GM13977 (cell line): ENCODE results near the gene ARMC7.

Experiments used
- DNase-seq: peaks from one replicate; pipeline ENCODE4 v3.0.0; 2012; ENCODE audit warnings: low spot score
- in situ Hi-C: fragments of 300-500 bp; cut with MboI; formaldehyde crosslinking; loops from one replicate; pipeline ENCODE4 v1.12.0; 2022; ENCODE audit warnings: low sequenced_read_pairs, low pct_unique_long_range_greater_than_20kb, mixed read lengths, inconsistent platforms; ENCODE audit not compliant: unreplicated experiment
- TF ChIP-seq, protein P1 (sequence below): IDR thresholded peaks from 2 replicates; pipeline ENCODE4 v1.5.1; 2012; ENCODE audit warnings: mild to moderate bottlenecking, control low read depth; ENCODE audit not compliant: insufficient read depth; ENCODE audit errors: extremely low read depth, missing control alignments

ARMC7 gene

DNA sequence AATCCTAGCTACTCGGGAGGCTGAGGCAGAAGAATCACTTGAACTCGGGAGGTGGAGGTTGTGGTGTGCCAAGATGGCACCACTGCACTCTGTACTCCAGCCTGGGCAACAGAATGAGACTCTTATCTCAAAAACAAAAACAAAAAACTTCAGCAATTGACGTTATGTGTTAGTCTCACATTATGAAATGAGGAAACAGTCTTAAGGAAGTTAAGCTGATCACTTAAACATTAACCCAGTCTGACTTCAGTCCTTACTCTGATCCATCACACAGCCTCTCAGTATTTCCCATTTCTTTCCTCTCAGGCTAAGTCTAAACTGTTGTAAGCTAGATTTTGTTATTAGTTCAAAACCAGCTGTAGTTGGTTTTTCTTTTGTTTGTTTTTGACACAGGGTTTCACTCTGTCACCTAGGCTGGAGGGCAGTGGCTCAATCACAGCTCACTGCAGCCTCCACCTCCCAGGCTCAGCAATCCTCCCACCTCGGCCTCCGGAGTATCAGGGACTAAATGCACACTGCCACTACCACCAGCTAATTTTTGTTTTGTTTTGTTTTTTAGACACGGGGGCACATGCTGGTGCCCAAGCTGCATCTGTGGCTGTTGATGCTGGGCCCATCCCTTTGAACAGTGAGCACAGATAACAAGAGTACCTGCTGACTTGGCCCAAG, 38.2 kb downstream of the ARMC7 start:
- in situ Hi-C loops: no loop called here
- no peak for DNase-seq
- TF ChIP-seq, protein P1, sequence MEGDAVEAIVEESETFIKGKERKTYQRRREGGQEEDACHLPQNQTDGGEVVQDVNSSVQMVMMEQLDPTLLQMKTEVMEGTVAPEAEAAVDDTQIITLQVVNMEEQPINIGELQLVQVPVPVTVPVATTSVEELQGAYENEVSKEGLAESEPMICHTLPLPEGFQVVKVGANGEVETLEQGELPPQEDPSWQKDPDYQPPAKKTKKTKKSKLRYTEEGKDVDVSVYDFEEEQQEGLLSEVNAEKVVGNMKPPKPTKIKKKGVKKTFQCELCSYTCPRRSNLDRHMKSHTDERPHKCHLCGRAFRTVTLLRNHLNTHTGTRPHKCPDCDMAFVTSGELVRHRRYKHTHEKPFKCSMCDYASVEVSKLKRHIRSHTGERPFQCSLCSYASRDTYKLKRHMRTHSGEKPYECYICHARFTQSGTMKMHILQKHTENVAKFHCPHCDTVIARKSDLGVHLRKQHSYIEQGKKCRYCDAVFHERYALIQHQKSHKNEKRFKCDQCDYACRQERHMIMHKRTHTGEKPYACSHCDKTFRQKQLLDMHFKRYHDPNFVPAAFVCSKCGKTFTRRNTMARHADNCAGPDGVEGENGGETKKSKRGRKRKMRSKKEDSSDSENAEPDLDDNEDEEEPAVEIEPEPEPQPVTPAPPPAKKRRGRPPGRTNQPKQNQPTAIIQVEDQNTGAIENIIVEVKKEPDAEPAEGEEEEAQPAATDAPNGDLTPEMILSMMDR: no peak

DNA sequence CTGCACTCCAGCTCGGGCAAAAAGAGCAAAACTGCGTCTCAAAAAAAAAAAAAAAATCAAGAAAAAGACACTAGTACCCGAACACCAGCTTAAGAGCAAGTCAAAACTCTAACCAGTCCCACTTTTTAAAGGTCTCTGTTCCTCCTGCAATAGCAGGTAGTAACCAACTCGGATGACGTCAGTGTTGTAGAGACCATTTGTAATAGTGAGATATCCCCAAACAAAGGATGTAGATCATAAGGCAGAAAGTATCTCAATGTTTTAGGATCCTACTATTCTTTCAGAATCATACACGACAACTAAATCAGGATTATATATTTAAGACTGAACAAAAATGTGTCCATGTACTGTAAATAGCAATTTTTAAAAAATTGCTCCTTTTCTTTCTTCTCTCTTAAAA, 42.2 kb downstream of the ARMC7 start:
- TF ChIP-seq, protein P1: no peak
- in situ Hi-C loops: no loop called here
- DNase-seq: no peak

DNA sequence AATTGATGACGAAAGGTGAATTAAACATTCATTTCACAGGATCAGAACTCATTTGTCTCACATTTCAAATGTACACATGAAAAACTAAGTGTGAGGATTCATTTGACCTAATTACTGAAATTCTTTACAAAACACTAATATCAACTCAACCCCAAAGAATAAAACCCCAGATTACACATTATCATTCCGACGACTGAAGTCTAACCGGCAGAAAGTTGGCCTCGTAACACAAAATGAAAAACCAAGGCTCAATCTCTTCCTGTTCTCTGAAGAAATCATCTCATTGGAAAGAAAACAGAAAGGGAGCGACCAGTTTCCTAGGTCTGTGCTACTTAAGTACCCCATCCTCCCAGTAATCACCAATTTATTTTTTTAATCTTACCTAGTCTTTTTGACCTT, 42.8 kb downstream of the ARMC7 start:
- in situ Hi-C loops: no loop called here

DNA sequence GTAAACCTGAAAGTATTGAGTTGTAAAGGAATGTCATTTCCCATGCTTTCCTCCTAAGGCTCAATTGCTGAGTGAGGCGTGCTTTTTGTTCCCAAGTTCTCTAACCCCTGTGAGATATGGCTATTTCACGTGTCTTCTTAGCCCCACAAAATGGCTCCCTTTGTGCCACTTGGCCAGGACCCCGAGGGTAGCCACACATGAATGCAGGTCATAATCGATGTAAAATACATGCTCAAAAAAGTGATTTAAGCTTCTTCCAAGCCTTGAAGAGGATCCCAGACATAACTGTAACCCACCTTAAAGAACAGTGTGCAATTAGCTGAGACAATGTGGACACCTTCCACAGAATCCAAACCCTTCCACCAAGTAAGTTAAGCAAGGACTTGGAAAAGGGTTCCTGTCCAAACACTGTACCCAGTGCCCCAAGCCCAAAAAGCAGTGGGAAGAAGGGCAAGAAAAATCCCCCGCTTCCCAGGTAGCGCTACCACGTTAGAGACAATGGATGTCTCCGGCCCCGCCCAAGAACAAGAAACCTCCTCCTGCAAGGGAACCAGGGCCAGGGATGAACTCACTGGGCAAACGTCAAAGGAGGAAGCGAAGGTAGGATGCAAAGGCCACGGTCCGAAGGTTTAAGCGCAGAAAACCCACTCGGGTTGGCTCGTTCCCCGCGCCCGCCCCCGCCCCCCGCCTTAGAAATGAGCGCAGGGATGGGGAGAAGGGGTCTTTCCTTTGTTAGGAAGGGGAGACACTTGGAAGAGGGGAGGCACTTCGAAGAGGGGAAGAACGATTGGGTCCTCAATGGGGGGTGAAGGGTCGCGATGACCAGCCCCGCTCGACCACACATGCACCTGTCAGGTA, 43.4 kb downstream of the ARMC7 start:
- TF ChIP-seq, protein P1: no peak
- in situ Hi-C loops: no loop called here
- peak; percentile 50 for DNase-seq

More for the DNA sequence above, 42.8 kb downstream of the ARMC7 start:
- no peak for DNase-seq
- TF ChIP-seq, protein P1: no peak

DNA sequence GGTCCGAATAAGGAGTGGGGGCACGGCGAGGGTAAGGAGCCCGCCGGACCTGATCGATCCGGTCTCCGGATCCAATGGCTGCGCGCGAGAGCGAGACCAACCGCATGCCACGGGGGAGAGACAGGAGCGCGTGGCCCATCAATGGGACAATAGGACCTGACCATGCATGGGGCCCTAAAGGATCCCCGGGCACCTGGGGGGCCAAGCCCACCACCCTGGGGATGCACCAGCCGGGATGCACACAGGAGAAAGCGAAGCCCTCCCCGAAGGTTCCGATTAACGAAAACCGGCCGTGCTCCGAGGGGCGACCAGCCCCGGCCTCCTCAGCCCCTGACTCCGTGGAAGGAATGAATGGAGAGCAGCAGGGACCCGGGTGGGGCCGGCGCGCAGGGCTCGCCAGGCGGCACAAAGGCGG, 44.0 kb downstream of the ARMC7 start:
- in situ Hi-C loops: no loop called here
- peak; percentile 54 for DNase-seq
- TF ChIP-seq, protein P1: no peak

DNA sequence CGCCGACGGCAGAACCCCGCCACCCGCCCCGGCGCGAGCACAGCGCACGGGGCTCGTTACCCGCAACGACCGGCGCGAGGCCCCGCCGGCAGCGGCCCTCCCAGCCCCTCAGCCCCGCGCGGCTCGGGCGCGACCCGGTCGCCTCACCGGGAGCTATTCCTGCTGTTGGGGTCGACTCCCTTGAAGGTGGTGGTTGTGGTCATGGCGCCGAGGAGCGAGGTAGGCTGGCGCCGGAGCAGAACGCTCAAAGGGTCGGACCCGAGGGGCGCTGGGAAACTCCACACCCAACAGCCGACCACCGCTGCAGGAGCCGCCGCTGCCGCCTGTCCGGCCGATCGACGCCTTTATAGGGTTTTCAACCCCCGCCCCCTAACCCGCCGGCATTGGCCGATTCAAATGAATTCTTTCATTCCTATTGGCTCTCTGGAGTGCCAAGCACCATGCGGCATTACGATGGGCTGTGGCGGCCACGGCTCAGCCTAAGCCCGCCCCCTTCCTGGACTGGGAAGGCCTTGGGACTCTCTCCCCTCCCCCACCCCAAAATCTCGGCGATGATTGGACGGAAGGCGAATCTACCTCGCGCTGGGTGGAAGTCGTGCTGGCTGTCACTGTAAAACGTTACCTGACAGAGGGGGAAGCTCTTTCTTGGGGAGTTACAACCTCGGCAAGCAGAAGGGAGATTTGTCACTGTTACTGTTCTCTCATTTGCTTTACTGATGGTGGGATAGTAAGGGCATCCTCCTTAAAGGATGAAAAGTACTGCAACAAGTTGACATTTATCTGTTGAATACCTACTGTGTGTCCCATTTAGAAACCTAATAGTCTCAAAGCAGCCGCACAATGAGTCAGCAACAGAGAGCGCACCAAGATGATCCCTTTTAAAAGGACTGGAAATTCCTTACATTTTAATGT, 44.7 kb downstream of the ARMC7 start, which contains the start of gene JPT1:
Gene JPT1 (minus strand): TSS at position 318 of the 912 bp plus-strand sequence. CDS start 115 bp downstream, at position 203.
- in situ Hi-C loops: no loop called here
- TF ChIP-seq, protein P1: no peak
- peak; percentile 98 for DNase-seq
